Mesendoderm (in vitro differentiated cells): ENCODE measurements around the gene MAVS.
A peak's percentile ranks its signal among the peaks of the same experiment; 100 is the strongest.
"Not testable (repeated sequence)": the region's sequence is repeated elsewhere in the genome, so short reads cannot be mapped to it uniquely, and the experiment has no call there.

Experiments used
- DNase-seq: peaks from one replicate; pipeline ENCODE4 v3.0.0; 2013
- H2AK5ac ChIP-seq: 2 replicates; pipeline ENCODE4 v1.6.1; 2013; ENCODE audit warnings: low read length, inconsistent platforms
- H2BK120ac ChIP-seq: 2 replicates; pipeline ENCODE4 v1.6.1; 2013; ENCODE audit warnings: low read depth, mild to moderate bottlenecking, low read length, moderate library complexity, mixed read lengths
- H2BK15ac ChIP-seq: replicated peaks from 2 replicates; pipeline ENCODE4 v1.6.1; 2013; ENCODE audit warnings: low read depth, mild to moderate bottlenecking, moderate library complexity
- H2BK5ac ChIP-seq: 2 replicates; pipeline ENCODE4 v1.6.1; 2013; ENCODE audit warnings: low read length, inconsistent platforms
- H3K18ac ChIP-seq: 2 replicates; pipeline ENCODE4 v1.6.1; 2013; ENCODE audit warnings: mild to moderate bottlenecking, low read length, mixed read lengths
- H3K23ac ChIP-seq: one replicate; pipeline ENCODE4 v1.6.1; 2013; ENCODE audit warnings: low read length
- H3K27ac ChIP-seq: 2 replicates; pipeline ENCODE4 v1.5.1; 2013; ENCODE audit warnings: low read depth, mild to moderate bottlenecking, inconsistent platforms, low read length, moderate library complexity
- H3K27me3 ChIP-seq: 2 replicates; pipeline ENCODE4 v1.6.1; 2013; ENCODE audit warnings: low read length, control low read depth, mild to moderate bottlenecking, inconsistent platforms; ENCODE audit not compliant: insufficient read depth, poor library complexity
- H3K36me3 ChIP-seq: 2 replicates; pipeline ENCODE4 v1.6.1; 2013; ENCODE audit warnings: low read length, inconsistent platforms; ENCODE audit not compliant: control insufficient read depth, insufficient read depth
- H3K4ac ChIP-seq: one replicate; pipeline ENCODE4 v1.6.1; 2013; ENCODE audit warnings: low read depth, mild to moderate bottlenecking, low read length, moderate library complexity
- H3K4me1 ChIP-seq: 2 replicates; pipeline ENCODE4 v1.6.1; 2013; ENCODE audit warnings: low read depth, low read length, inconsistent platforms; ENCODE audit not compliant: control insufficient read depth
- H3K4me2 ChIP-seq: 2 replicates; pipeline ENCODE4 v1.6.1; 2013; ENCODE audit warnings: low read length
- H3K4me3 ChIP-seq: 2 replicates; pipeline ENCODE4 v1.5.1; 2013; ENCODE audit warnings: mild to moderate bottlenecking, low read length
- H3K56ac ChIP-seq: one replicate; pipeline ENCODE4 v1.6.1; 2013; ENCODE audit warnings: low read length
- H3K79me1 ChIP-seq: 2 replicates; pipeline ENCODE4 v1.6.1; 2013; ENCODE audit warnings: low read length, inconsistent platforms
- H3K79me2 ChIP-seq: 2 replicates; pipeline ENCODE4 v1.6.1; 2013; ENCODE audit warnings: mild to moderate bottlenecking, low read length; ENCODE audit not compliant: control insufficient read depth, insufficient read depth
- H3K9ac ChIP-seq: 2 replicates; pipeline ENCODE4 v1.6.1; 2013; ENCODE audit warnings: low read length, inconsistent platforms
- H4K5ac ChIP-seq: one replicate; pipeline ENCODE4 v1.6.1; 2013; ENCODE audit warnings: low read length
- H4K8ac ChIP-seq: one replicate; pipeline ENCODE4 v1.6.1; 2013; ENCODE audit warnings: low read depth, mild to moderate bottlenecking, control low read depth, low read length, moderate library complexity
- WGBS: extraction: QIAGEN DNeasy Blood & Tissue Kit; methylation state at CpG from one replicate; pipeline ENCODE4 v1.1.7; 2013; ENCODE audit warnings: low lambda C conversion rate, missing lambda C conversion rate; ENCODE audit not compliant: insufficient coverage; ENCODE audit errors: extremely low coverage; 5-methylcytosine and 5-hydroxymethylcytosine counted together

Gene MAVS

DNA sequence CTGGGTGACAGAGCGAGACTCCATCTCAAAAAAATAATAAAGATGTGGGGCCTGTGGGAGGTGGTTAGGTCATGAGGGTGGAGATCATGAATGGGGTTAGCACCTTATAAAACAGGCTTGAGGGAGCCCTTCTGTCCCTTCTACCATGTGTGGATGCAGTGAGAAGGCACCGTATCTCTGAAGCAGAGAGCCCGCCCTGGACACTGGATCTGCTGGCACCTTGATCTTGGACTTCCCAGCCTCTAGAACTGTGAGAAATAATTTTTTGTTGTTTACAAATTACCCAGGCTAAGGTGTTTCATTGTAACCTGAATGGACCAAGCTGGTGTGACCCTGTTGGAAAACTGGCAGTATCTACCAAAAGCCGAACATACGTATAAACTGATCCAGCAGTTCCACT is 26.9 kb downstream of the MAVS start:
- H3K4me1 ChIP-seq: peaks cover 2% of the 10 kb centered on the region
- no peaks in the 10 kb centered on the region for H3K79me2 ChIP-seq
- H2AK5ac ChIP-seq: no peak overlapping the region
- H2BK120ac ChIP-seq: no peak overlapping the region
- no peak overlapping the region for H3K27ac ChIP-seq
- no peak overlapping the region for H3K4me3 ChIP-seq
- no peaks in the 10 kb centered on the region for H3K27me3 ChIP-seq
- H3K4me2 ChIP-seq: no peak overlapping the region
- H3K18ac ChIP-seq: no peak overlapping the region
- H4K5ac ChIP-seq: no peak overlapping the region
- H3K79me1 ChIP-seq: no peaks in the 10 kb centered on the region
- H2BK15ac ChIP-seq: no peak overlapping the region
- no peak overlapping the region for H4K8ac ChIP-seq
- H3K56ac ChIP-seq: no peak overlapping the region
- H3K9ac ChIP-seq: no peak overlapping the region
- DNase-seq: no peak
- no peak overlapping the region for H3K23ac ChIP-seq
- WGBS: no CpG with 5 or more reads among the region's 5 CpGs
- H2BK5ac ChIP-seq: no peak overlapping the region
- H3K4ac ChIP-seq: no peak overlapping the region
- H3K36me3 ChIP-seq: peaks cover 3% of the 10 kb centered on the region

GRCh38 chr20:3874194-3874844 is 27.7 kb downstream of the MAVS start:
- H3K18ac ChIP-seq: no peak overlapping the region
- no CpG with 5 or more reads among the region's 3 CpGs for WGBS
- H2BK120ac ChIP-seq: no peak overlapping the region
- no peak overlapping the region for H3K27ac ChIP-seq
- no peak overlapping the region for H2BK5ac ChIP-seq
- H3K9ac ChIP-seq: no peak overlapping the region
- no peaks in the 10 kb centered on the region for H3K79me2 ChIP-seq
- no peak overlapping the region for H4K5ac ChIP-seq
- no peaks in the 10 kb centered on the region for H3K27me3 ChIP-seq
- no peak overlapping the region for H3K23ac ChIP-seq
- no peak for DNase-seq
- no peak overlapping the region for H3K4ac ChIP-seq
- peaks cover 3% of the 10 kb centered on the region for H3K36me3 ChIP-seq
- H3K4me3 ChIP-seq: no peak overlapping the region
- no peak overlapping the region for H4K8ac ChIP-seq
- peak overlapping the region; percentile 34 for H3K56ac ChIP-seq
- H3K79me1 ChIP-seq: no peaks in the 10 kb centered on the region
- no peak overlapping the region for H2AK5ac ChIP-seq
- H3K4me1 ChIP-seq: peaks cover 2% of the 10 kb centered on the region
- H3K4me2 ChIP-seq: no peak overlapping the region
- H2BK15ac ChIP-seq: no peak overlapping the region

- H3K18ac ChIP-seq: no peak overlapping the region
- no peaks in the 10 kb centered on the region for H3K79me1 ChIP-seq
- H3K4ac ChIP-seq: no peak overlapping the region
- peaks cover 3% of the 10 kb centered on the region for H3K36me3 ChIP-seq
- no peak overlapping the region for H2AK5ac ChIP-seq
- no peak overlapping the region for H4K8ac ChIP-seq
- no peaks in the 10 kb centered on the region for H3K27me3 ChIP-seq
- peaks cover 2% of the 10 kb centered on the region for H3K4me1 ChIP-seq
- H3K4me3 ChIP-seq: no peak overlapping the region
- no peak overlapping the region for H4K5ac ChIP-seq
- no CpG with 5 or more reads among the region's 9 CpGs for WGBS
- no peaks in the 10 kb centered on the region for H3K79me2 ChIP-seq
- no peak overlapping the region for H2BK15ac ChIP-seq
- DNase-seq: peak; percentile 73
- H3K56ac ChIP-seq: no peak overlapping the region
- H3K27ac ChIP-seq: no peak overlapping the region
- H3K23ac ChIP-seq: no peak overlapping the region
- H2BK5ac ChIP-seq: no peak overlapping the region
- H3K4me2 ChIP-seq: no peak overlapping the region
- no peak overlapping the region for H3K9ac ChIP-seq
- H2BK120ac ChIP-seq: no peak overlapping the region
Observed at GRCh38 chr20:3875378-3875974, 28.8 kb downstream of the MAVS start.

- Histone ChIP-seq H4K5ac (no peak overlapping the region), H3K79me2 (no peaks in the 10 kb centered on the region), H3K4me3 (no peak overlapping the region), H3K79me1 (no peaks in the 10 kb centered on the region), H3K27me3 (no peaks in the 10 kb centered on the region), H3K4me2 (no peak overlapping the region), H3K9ac (no peak overlapping the region), H3K36me3 (peaks cover 3% of the 10 kb centered on the region), H3K18ac (no peak overlapping the region), H4K8ac (no peak overlapping the region), H2BK120ac (no peak overlapping the region), H3K56ac (no peak overlapping the region), H2BK5ac (no peak overlapping the region), H3K23ac (no peak overlapping the region), H2AK5ac (no peak overlapping the region), H3K4ac (no peak overlapping the region), H3K27ac (no peak overlapping the region), H2BK15ac (no peak overlapping the region), H3K4me1 (peaks cover 2% of the 10 kb centered on the region)
- WGBS: no CpG with 5 or more reads among the region's 1 CpG
- DNase-seq: no peak
Observed at GRCh38 chr20:3876000-3876399, 29.4 kb downstream of the MAVS start.

DNA sequence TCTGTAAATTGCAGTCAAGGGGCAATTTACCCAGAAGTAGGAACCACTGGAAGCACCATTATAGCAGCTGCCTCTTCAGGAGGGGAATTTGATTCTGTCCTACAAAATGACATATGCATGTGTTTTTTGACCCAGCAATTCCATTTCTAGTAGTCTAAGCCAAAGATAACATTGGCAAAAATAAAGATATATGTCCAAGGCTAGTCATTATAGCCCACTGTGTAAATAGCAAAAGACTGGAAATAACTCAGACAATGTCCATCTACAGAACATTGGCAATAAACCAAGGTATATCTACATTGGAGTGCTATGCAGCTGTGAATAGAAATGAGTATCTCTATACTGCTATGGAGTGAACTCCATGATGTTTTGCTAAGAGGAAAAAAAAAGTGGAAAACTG is 30.0 kb downstream of the MAVS start:
- DNase-seq: no peak
- no peak overlapping the region for H3K18ac ChIP-seq
- no peak overlapping the region for H3K27ac ChIP-seq
- no peaks in the 10 kb centered on the region for H3K27me3 ChIP-seq
- no peak overlapping the region for H2BK120ac ChIP-seq
- no peak overlapping the region for H3K4me2 ChIP-seq
- H3K4ac ChIP-seq: no peak overlapping the region
- no peak overlapping the region for H4K5ac ChIP-seq
- no peak overlapping the region for H4K8ac ChIP-seq
- no peak overlapping the region for H3K56ac ChIP-seq
- peaks cover 2% of the 10 kb centered on the region for H3K4me1 ChIP-seq
- no peaks in the 10 kb centered on the region for H3K79me1 ChIP-seq
- no peaks in the 10 kb centered on the region for H3K79me2 ChIP-seq
- H2BK15ac ChIP-seq: no peak overlapping the region
- no peak overlapping the region for H3K9ac ChIP-seq
- no peak overlapping the region for H3K23ac ChIP-seq
- H2AK5ac ChIP-seq: no peak overlapping the region
- H3K4me3 ChIP-seq: no peak overlapping the region
- H3K36me3 ChIP-seq: peaks cover 3% of the 10 kb centered on the region
- no peak overlapping the region for H2BK5ac ChIP-seq

DNA sequence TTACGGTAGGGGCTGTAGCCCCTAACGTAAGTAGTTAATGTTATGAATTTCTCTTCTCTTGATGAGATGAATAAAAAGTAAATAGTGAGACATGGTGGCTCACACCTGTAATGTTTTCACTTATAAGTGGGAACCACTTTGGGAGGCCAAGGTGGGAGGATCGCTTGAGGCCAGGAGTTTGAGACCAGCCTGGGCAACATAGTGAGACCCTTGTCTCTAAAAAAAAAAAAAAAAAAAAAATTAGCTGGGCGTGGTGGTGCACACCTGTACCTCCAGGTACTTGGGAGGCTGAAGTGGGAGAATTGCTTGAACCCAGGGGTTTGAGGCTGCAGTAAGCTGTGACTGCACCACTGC is 32.3 kb downstream of the MAVS start:
- H3K56ac ChIP-seq, H3K9ac ChIP-seq, H2AK5ac ChIP-seq, H3K4me1 ChIP-seq, H3K79me1 ChIP-seq, H3K27me3 ChIP-seq, H3K36me3 ChIP-seq, H2BK120ac ChIP-seq, H3K79me2 ChIP-seq, H3K4me3 ChIP-seq, H4K5ac ChIP-seq, H3K27ac ChIP-seq, H2BK15ac ChIP-seq, H2BK5ac ChIP-seq, H3K4me2 ChIP-seq, H3K18ac ChIP-seq, DNase-seq, H3K23ac ChIP-seq, H4K8ac ChIP-seq, H3K4ac ChIP-seq: not testable (repeated sequence)
- no CpG with 5 or more reads among the region's 4 CpGs for WGBS
